ENCODE data around the gene COL5A1.

The COL5A1 gene

GRCh38 chr9:134834957-134835419 is 193.4 kb downstream of the COL5A1 start:
- no peak overlapping the region for H3K4me3 ChIP-seq (ENCODE audit: control insufficient read depth, low read depth, low read length)

GRCh38 chr9:134835448-134835847 is 193.8 kb downstream of the COL5A1 start:
- no peak for DNase-seq (ENCODE audit: low read depth)
- no peak overlapping the region for H3K4me3 ChIP-seq (ENCODE audit: control insufficient read depth, low read depth, low read length)
- TF ChIP-seq, protein P1, sequence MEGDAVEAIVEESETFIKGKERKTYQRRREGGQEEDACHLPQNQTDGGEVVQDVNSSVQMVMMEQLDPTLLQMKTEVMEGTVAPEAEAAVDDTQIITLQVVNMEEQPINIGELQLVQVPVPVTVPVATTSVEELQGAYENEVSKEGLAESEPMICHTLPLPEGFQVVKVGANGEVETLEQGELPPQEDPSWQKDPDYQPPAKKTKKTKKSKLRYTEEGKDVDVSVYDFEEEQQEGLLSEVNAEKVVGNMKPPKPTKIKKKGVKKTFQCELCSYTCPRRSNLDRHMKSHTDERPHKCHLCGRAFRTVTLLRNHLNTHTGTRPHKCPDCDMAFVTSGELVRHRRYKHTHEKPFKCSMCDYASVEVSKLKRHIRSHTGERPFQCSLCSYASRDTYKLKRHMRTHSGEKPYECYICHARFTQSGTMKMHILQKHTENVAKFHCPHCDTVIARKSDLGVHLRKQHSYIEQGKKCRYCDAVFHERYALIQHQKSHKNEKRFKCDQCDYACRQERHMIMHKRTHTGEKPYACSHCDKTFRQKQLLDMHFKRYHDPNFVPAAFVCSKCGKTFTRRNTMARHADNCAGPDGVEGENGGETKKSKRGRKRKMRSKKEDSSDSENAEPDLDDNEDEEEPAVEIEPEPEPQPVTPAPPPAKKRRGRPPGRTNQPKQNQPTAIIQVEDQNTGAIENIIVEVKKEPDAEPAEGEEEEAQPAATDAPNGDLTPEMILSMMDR (IDR thresholded peaks at IDR 0.05; ENCODE audit: control insufficient read depth, insufficient read depth, low read depth, low read length, missing control alignments): no peak

More at GRCh38 chr9:134834957-134835419, 193.4 kb downstream of the COL5A1 start:
- DNase-seq (ENCODE audit: low read depth): no peak
- TF ChIP-seq, protein P1 (IDR thresholded peaks at IDR 0.05; ENCODE audit: control insufficient read depth, insufficient read depth, low read depth, low read length, missing control alignments): no peak

DNA sequence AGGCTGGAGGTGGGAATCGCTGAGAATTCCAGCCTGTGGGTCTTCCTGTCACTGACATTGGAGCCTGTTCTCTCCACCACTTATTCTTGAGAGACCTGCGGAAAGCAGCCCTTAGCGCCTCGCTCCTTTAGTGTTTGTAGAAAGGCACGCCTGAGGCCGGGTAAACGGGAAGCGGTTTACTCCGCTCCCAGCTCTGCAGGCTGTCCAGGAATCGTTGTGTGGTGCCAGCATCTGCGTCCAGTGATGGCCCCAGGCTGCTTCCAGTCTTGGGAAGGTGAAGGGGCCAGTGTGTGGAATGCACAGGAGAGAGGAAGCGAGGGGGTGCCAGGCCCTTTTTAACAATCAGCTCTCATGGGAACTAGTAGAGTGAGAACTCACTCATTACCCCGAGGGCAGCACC is 194.4 kb downstream of the COL5A1 start:
- no peak overlapping the region for H3K4me3 ChIP-seq (ENCODE audit: control insufficient read depth, low read depth, low read length)
- TF ChIP-seq, protein P1 (IDR thresholded peaks at IDR 0.05; ENCODE audit: control insufficient read depth, insufficient read depth, low read depth, low read length, missing control alignments): no peak
- DNase-seq (ENCODE audit: low read depth): no peak

GRCh38 chr9:134836406-134836970 is 194.9 kb downstream of the COL5A1 start:
- DNase-seq (ENCODE audit: low read depth): no peak
- no peak overlapping the region for H3K4me3 ChIP-seq (ENCODE audit: control insufficient read depth, low read depth, low read length)
- TF ChIP-seq, protein P1 (IDR thresholded peaks at IDR 0.05; ENCODE audit: control insufficient read depth, insufficient read depth, low read depth, low read length, missing control alignments): no peak

DNA sequence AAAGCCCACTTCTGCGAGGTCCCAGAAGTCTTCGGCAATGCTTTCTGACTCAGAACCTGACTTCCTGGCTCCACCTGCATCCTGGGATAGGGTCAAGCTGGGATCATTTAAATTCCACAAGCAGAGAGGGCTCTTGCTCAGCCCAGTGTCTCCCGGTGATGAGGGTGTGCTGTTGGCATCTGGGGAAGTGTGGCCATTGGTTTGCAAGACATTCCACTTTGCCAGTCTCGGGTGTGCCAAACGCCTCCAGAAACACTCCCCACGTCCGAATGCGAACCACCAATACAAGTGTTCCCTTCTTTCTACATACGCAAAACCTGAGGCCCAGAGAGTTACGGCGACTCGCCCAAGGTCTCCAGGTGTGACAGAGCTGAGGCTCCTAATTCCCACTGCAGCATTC is 195.9 kb downstream of the COL5A1 start:
- TF ChIP-seq, protein P1 (IDR thresholded peaks at IDR 0.05; ENCODE audit: control insufficient read depth, insufficient read depth, low read depth, low read length, missing control alignments): no peak
- no peak overlapping the region for H3K4me3 ChIP-seq (ENCODE audit: control insufficient read depth, low read depth, low read length)
- no peak for DNase-seq (ENCODE audit: low read depth)

GRCh38 chr9:134838651-134839454 is 197.2 kb downstream of the COL5A1 start:
- TF ChIP-seq, protein P1 (IDR thresholded peaks at IDR 0.05; ENCODE audit: control insufficient read depth, insufficient read depth, low read depth, low read length, missing control alignments): no peak
- no peak for DNase-seq (ENCODE audit: low read depth)
- no peak overlapping the region for H3K4me3 ChIP-seq (ENCODE audit: control insufficient read depth, low read depth, low read length)
